Ovary (tissue), 9 donors: ENCODE measurements around the gene EFNA4. TPM values are rescaled to one million over a fixed set of nuclear protein-coding genes. Genes with fewer than 3 reads are reported as not detected.

Experiments
- DNase-seq, 5 donors: peaks; one replicate each; pipeline ENCODE4 v3.0.0-alpha.2; 2019 to 2020
- H3K27ac ChIP-seq, 2 donors: fragments of 200-600 bp; one replicate each; pipeline versions ENCODE4 v1.5.1 to v1.8.0; 2019 to 2022
- H3K27me3 ChIP-seq: fragments of 200-600 bp; one replicate; pipeline ENCODE4 v1.8.0; 2022
- H3K36me3 ChIP-seq: fragments of 200-600 bp; sonication (generic); one replicate; pipeline ENCODE4 v1.5.1; 2019
- H3K4me1 ChIP-seq: one replicate; pipeline ENCODE4 v1.8.1; 2013; ENCODE audit warnings: mild to moderate bottlenecking, moderate library complexity; ENCODE audit not compliant: insufficient read depth
- H3K4me3 ChIP-seq: fragments of 200-600 bp; sonication (generic); one replicate; pipeline ENCODE4 v1.5.1; 2017
- H3K9me3 ChIP-seq, 2 donors: fragments of 200-600 bp in 1 of 2; sonication (generic) in 1 of 2; one replicate each; pipeline versions ENCODE4 v1.5.1 to v1.8.1; 2013 to 2019; ENCODE audit warnings: mild to moderate bottlenecking in 1 of 2, moderate library complexity in 1 of 2
- CTCF ChIP-seq, 3 donors: fragments of 450-650 bp in 2 of 3; fragments of 200-600 bp in 1 of 3; IDR thresholded peaks; one replicate each; pipeline versions ENCODE4 v1.5.1 to v1.8.0; 2016 to 2022; ENCODE audit warnings: antibody characterized with exemption in 3 of 3, mild to moderate bottlenecking in 1 of 3
- EP300 ChIP-seq: sonication (generic); formaldehyde crosslinking; IDR thresholded peaks from one replicate; pipeline ENCODE4 v1.6.1; 2017; ENCODE audit warnings: antibody characterized with exemption
- POLR2A ChIP-seq: fragments of 450-650 bp; IDR thresholded peaks from one replicate; pipeline ENCODE4 v1.6.1; 2017; ENCODE audit warnings: antibody characterized with exemption, mild to moderate bottlenecking, moderate library complexity
- WGBS, 3 donors: extraction: QIAGEN DNeasy Blood & Tissue Kit in 1 of 3; methylation state at CpG; one replicate each; pipeline versions ENCODE4 v1.1.5 to v1.1.7; 2013 to 2017; 5-methylcytosine and 5-hydroxymethylcytosine counted together
- intact Hi-C, 4 donors: fragments of 100-400 bp; cut with DNase I; formaldehyde crosslinking; loops; one replicate each; pipeline versions ENCODE4 v1.11.0 to v1.15.1; 2022 to 2023
- polyA plus RNA-seq, 2 donors: library from polyadenylated mRNA; stranded (reverse); fragments of 200-250 nt in 1 of 2; fragments of 350-450 nt in 1 of 2; fragmentation: Illumina TruSeq in 1 of 2; extraction: RNeasy Lipid Tissue Mini Kit (QIAGEN cat#74804) in 1 of 2; gene quantifications; one replicate each; pipeline ENCODE4 v1.2.3, GENCODE V29; 2013 to 2014
- total RNA-seq, 7 donors: library from RNA; depleted of rRNA in 2 of 7; stranded (reverse); fragments of >200 nt in 2 of 7; fragmentation: NEBNext Ultra II Directional in 3 of 7; extraction: Animal tissue kit (Norgen Biotek cat#: 25700) in 3 of 7; gene quantifications; one replicate each; pipeline versions ENCODE4 v1.1.0 to v1.2.4, GENCODE V29; 2016 to 2023
- donor health status: DM: no; HTN: no; CAD: no; lungs with moderate emphysema.
- donor health status: DM: no; HTN: no; CAD: no.
- donor health status: Bipolar disorder and iron deficiency.
- donor health status: DM: yes; HTN: yes; CAD: no.
- donor health status: DM: no; HTN: no; CAD: no.
- donor health status: DM: yes; HTN: yes; CAD: no.

Gene EFNA4
- total and polyA plus RNA-seq, 9 donors = 7.3 to 14.1 (median 10.6) TPM

- Histone ChIP-seq H3K27me3 (no peaks in the 10 kb centered on the region), H3K36me3 (no peaks in the 10 kb centered on the region), H3K27ac (no peak overlapping the region), H3K9me3 (no peaks in the 10 kb centered on the region), H3K4me1 (peaks cover 4% of the 10 kb centered on the region), H3K4me3 (no peak overlapping the region)
- DNase-seq = no peak
- 91 to 94% (median 94%) methylated on average over 3 of the region's 3 CpGs for WGBS, 3 donors
- TF ChIP-seq EP300 (no peak), POLR2A (no peak), CTCF (IDR thresholded peaks at IDR 0.05) (no peak)
- intact Hi-C loops = loop anchor here in 1 of 4 donors (10.0 kb wide), 1 partner anchor 284 kb away; no protein-coding TSS in a partner anchor
Measured at GRCh38 chr1:155068599-155068998, 5.1 kb downstream of the EFNA4 start.

- Histone ChIP-seq H3K9me3 (no peaks in the 10 kb centered on the region), H3K27ac (no peak overlapping the region), H3K36me3 (no peaks in the 10 kb centered on the region), H3K4me1 (peaks cover 4% of the 10 kb centered on the region), H3K4me3 (no peak overlapping the region), H3K27me3 (no peaks in the 10 kb centered on the region)
- DNase-seq = peak in 1 of 5 donors; percentile 36
- TF ChIP-seq CTCF (IDR thresholded peaks at IDR 0.05) (no peak), EP300 (no peak), POLR2A (no peak)
- WGBS, 3 donors = 73 to 86% (median 78%) methylated on average over 7 of the region's 7 CpGs
- intact Hi-C loops = loop anchor here in 2 of 4 donors (10.0 kb wide), 2 partner anchors 285 to 585 kb away; no protein-coding TSS in a partner anchor
Measured at GRCh38 chr1:155069551-155070157, 6.1 kb downstream of the EFNA4 start.

GRCh38 chr1:155070158-155070621, 6.7 kb downstream of the EFNA4 start:
- no peaks in the 10 kb centered on the region for H3K27me3 ChIP-seq
- no peak for TF ChIP-seq POLR2A
- TF ChIP-seq EP300 = no peak
- TF ChIP-seq CTCF (IDR thresholded peaks at IDR 0.05) = no peak
- intact Hi-C loops = loop anchor here in 1 of 4 donors (10.0 kb wide), 1 partner anchor 585 kb away; no protein-coding TSS in a partner anchor
- 22 to 28% (median 27%) methylated on average over 24 to 28 of the region's 28 CpGs for WGBS, 3 donors
- peaks cover 4% of the 10 kb centered on the region for H3K4me1 ChIP-seq
- H3K4me3 ChIP-seq = peak overlapping the region; percentile 37
- DNase-seq = peak in 2 of 5 donors; percentile 34 to 56
- H3K9me3 ChIP-seq = no peaks in the 10 kb centered on the region
- peak overlapping the region in 1 of 2 donors; percentile 70 for H3K27ac ChIP-seq
- H3K36me3 ChIP-seq = no peaks in the 10 kb centered on the region

- Histone ChIP-seq H3K27ac (peak overlapping the region; percentile 70 to 77), H3K36me3 (no peaks in the 10 kb centered on the region), H3K4me1 (peaks cover 4% of the 10 kb centered on the region), H3K4me3 (peak overlapping the region; percentile 37), H3K9me3 (no peaks in the 10 kb centered on the region), H3K27me3 (no peaks in the 10 kb centered on the region)
- intact Hi-C loops = loop anchor here in 1 of 4 donors (10.0 kb wide), 1 partner anchor 586 kb away; no protein-coding TSS in a partner anchor
- 2 to 3% (median 3%) methylated on average over 38 to 61 of the region's 61 CpGs for WGBS, 3 donors
- DNase-seq = peak; percentile 75 to 87 (median 81)
- TF ChIP-seq POLR2A = no peak
- TF ChIP-seq CTCF (IDR thresholded peaks at IDR 0.05) = peak; percentile 25 to 63 (median 54)
- no peak for TF ChIP-seq EP300
Measured at GRCh38 chr1:155070721-155071569, 7.4 kb downstream of the EFNA4 start.
